Large intestine (tissue), 3 donors: ENCODE results near the gene FGF9. TPM values are rescaled to one million over a fixed set of nuclear protein-coding genes. Genes with fewer than 3 reads are reported as not detected.

Experiments
- DNase-seq, 2 donors: peaks; one replicate each; pipeline versions ENCODE4 v3.0.0 to v3.0.0-alpha.2; 2013
- H3K27ac ChIP-seq: one replicate; pipeline ENCODE4 v1.5.1; 2013; ENCODE audit warnings: low read length
- H3K27me3 ChIP-seq: 2 replicates; pipeline ENCODE4 v1.6.1; 2013; ENCODE audit warnings: low read length; ENCODE audit not compliant: control insufficient read depth, insufficient read depth
- H3K36me3 ChIP-seq: 2 replicates; pipeline ENCODE4 v1.6.1; 2013; ENCODE audit warnings: low read length; ENCODE audit not compliant: control insufficient read depth, insufficient read depth
- H3K4me1 ChIP-seq: one replicate; pipeline ENCODE4 v1.6.1; 2013; ENCODE audit warnings: low read length; ENCODE audit not compliant: control insufficient read depth, insufficient read depth
- H3K4me3 ChIP-seq: one replicate; pipeline ENCODE4 v1.5.1; 2013; ENCODE audit warnings: low read length
- H3K9me3 ChIP-seq: one replicate; pipeline ENCODE4 v1.6.1; 2013; ENCODE audit warnings: mild to moderate bottlenecking, low read depth, low read length, moderate library complexity; ENCODE audit not compliant: control insufficient read depth
- WGBS: methylation state at CpG from one replicate; pipeline ENCODE4 v1.1.5; 2013; ENCODE audit warnings: low lambda C conversion rate; ENCODE audit not compliant: insufficient coverage; 5-methylcytosine and 5-hydroxymethylcytosine counted together
- polyA plus RNA-seq: library from polyadenylated mRNA; unstranded; fragments of 120-200 nt; gene quantifications from one replicate; pipeline ENCODE4 v1.2.1, GENCODE V29; 2013

Gene FGF9
- polyA plus RNA-seq, 1 donor, result 13.5 TPM

DNA sequence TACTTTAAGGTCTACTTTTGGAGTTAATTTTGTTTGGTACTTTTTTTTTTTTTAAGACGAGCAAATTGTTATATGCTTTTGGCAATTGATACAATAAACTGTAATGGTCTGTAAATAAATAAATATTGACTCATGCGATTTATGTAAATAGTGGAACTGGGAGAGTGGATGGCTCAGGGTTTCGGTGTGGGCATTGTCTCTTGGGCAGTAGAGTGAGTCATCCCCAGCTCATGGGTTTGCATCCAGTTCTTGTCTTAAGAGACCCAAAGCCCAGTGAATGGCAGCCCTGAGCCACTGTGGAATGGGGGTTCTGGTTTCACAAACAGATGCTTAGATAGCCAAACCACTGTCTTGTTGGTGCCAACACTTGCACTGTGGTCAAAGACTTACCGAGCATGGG is 33.0 kb downstream of the FGF9 start:
- Histone ChIP-seq H3K9me3 (no peaks in the 10 kb centered on the region), H3K36me3 (peaks cover 12% of the 10 kb centered on the region), H3K4me1 (no peaks in the 10 kb centered on the region), H3K4me3 (no peak overlapping the region), H3K27ac (no peak overlapping the region), H3K27me3 (no peaks in the 10 kb centered on the region)
- DNase-seq, result no peak
- WGBS, result 17% methylated on average over 1 of the region's 4 CpGs

DNA sequence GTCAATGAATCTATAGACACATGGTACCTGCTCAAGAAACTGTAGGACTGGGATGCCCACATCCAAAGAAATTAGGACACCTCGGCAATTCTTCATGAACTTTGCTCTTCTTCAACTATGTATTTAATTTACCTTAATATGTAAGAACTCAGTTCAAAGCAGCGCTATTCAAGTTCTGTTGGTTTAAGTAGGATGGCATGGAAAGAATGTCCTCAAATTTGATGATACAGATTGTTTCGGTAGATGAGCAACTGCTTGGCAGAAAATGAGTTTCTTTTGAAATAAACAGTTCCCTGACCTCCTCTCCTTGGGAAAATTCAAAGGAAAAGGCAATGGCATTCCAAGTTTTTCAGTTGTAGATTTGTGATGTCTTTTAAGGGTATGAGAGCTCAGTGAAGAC is 36.7 kb downstream of the FGF9 start:
- no peak overlapping the region for H3K4me3 ChIP-seq

DNA sequence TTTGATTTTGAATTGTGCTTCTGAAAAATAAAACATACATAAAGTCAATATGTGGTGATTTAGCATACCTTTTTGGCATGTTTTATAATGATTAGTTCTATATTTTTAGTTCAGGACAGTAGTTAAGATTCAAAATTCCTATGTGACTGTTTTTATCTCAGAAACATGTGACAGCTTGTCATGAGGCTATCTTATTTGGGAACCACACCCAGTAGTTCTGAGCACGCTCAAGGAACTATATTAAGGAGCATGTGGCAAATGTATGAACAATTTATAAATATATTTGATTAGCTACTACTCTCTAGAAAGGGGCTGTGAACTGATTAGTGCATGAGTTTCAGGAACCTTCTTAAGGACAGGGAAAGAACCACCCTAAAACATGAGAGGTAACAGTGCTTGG is 38.8 kb downstream of the FGF9 start:
- Histone ChIP-seq H3K27ac (no peak overlapping the region), H3K4me3 (no peak overlapping the region), H3K9me3 (peaks cover 3% of the 10 kb centered on the region), H3K27me3 (no peaks in the 10 kb centered on the region), H3K4me1 (no peaks in the 10 kb centered on the region), H3K36me3 (no peaks in the 10 kb centered on the region)
- DNase-seq, result no peak
- no CpG with 5 or more reads among the region's 1 CpG for WGBS

More for the DNA sequence above, 36.7 kb downstream of the FGF9 start:
- Histone ChIP-seq H3K36me3 (no peaks in the 10 kb centered on the region), H3K4me1 (no peaks in the 10 kb centered on the region), H3K27me3 (no peaks in the 10 kb centered on the region), H3K27ac (no peak overlapping the region), H3K9me3 (peaks cover 3% of the 10 kb centered on the region)
- DNase-seq, result no peak
- 100% methylated on average over 2 of the region's 3 CpGs for WGBS

DNA sequence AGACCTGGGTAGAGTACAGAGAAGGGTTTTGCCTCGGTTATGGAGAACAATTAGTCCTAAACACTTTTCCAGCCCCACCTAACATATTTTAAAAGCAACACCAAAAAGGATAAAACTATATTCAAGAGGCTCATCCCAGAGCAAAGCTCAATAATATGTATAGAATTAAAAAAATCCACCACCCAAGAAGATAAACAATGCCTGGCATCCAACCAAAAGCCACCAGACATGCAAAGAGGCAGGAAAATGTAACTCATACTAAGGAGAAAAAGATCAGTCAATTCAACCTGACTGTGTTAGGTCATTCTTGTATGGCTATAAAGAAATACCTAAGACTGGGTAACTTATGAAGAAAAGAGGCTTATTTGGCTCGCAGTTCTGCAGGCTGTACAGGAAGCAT is 39.3 kb downstream of the FGF9 start:
- Histone ChIP-seq H3K4me1 (no peaks in the 10 kb centered on the region), H3K27me3 (no peaks in the 10 kb centered on the region), H3K36me3 (no peaks in the 10 kb centered on the region), H3K27ac (no peak overlapping the region), H3K9me3 (peaks cover 3% of the 10 kb centered on the region), H3K4me3 (no peak overlapping the region)
- no peak for DNase-seq
- WGBS, result no CpG with 5 or more reads among the region's 2 CpGs

DNA sequence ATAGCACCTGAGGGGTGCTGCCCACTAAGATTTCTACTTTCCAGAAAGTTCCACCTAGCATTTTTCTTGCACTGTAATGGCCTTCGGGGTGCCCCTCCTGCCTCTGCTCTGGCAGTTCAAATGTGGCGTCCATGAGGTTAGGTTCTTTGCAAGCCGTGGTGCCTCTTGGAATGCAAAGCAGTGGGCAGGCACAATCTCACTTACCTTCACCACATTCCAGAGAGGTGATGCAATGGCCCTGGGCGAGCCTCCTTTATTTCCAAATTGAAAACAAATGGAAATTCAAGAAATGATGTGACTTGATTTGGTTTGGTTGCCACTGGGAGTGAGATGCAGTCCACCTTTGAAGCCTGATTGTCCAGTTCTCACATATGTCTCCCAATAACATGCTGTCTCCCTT is 46.9 kb downstream of the FGF9 start:
- no peak overlapping the region for H3K27ac ChIP-seq
- no peaks in the 10 kb centered on the region for H3K4me1 ChIP-seq
- DNase-seq, result no peak
- H3K36me3 ChIP-seq, result no peaks in the 10 kb centered on the region
- WGBS, result no CpG with 5 or more reads among the region's 4 CpGs
- no peaks in the 10 kb centered on the region for H3K9me3 ChIP-seq
- H3K4me3 ChIP-seq, result no peak overlapping the region
- peaks cover 5% of the 10 kb centered on the region for H3K27me3 ChIP-seq

DNA sequence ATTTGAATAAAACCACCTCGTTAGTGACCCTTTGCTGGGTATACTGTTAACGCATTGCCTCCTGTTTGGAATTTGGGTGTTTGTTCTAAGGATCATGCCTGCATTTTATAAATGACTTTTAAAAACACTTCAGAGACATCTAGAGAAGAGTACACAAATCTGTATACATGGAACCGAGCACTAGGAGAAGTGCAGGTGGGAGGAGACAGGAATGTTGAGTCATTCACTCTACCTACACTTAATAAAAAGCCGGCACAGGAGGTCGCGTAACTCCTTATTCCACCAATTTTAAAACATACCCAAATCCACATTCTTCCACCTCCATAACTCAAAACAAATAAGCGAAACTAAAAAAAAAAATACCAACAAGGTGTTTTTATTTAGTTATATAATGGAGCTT is 48.6 kb downstream of the FGF9 start:
- no peaks in the 10 kb centered on the region for H3K36me3 ChIP-seq
- no peak overlapping the region for H3K4me3 ChIP-seq
- WGBS, result 72% methylated on average over 2 of the region's 7 CpGs
- no peak overlapping the region for H3K27ac ChIP-seq
- H3K4me1 ChIP-seq, result no peaks in the 10 kb centered on the region
- peaks cover 5% of the 10 kb centered on the region for H3K27me3 ChIP-seq
- DNase-seq, result no peak
- no peaks in the 10 kb centered on the region for H3K9me3 ChIP-seq

DNA sequence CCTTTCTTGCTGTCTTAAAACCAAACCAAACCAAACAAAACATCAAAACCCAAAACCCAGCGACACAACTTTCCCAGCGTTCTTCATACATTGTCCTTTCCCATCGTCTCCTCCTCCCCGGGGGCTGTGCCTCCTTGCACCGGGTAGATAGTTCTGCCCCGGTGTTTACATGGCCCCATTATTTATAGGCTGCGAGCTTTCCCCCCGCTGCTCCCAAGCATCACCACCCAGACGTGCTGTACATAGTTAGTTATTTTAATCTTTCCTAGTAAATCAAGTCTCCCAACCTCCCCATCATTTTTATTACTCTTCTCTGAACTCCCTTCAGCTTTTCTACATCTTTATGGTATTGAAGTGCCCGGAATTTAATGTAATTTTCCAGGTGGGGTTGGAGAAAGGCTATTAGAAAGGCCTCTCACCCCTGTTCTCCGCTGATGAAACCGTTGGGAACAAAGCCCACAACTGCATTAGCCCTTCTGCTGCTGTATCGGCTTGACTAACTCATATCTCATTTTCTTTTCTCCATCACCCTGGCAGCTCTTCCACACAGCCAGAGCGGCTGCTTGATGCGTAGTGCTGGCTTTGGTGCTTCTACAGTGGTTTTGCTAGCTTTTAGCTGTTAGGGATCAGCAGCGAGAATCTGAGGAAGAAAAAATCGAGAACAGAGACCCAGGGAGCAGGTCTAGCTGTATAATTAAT is 53.1 kb downstream of the FGF9 start:
- Histone ChIP-seq H3K4me1 (no peaks in the 10 kb centered on the region), H3K27ac (no peak overlapping the region), H3K9me3 (no peaks in the 10 kb centered on the region), H3K4me3 (no peak overlapping the region), H3K36me3 (no peaks in the 10 kb centered on the region), H3K27me3 (peaks cover 5% of the 10 kb centered on the region)
- DNase-seq, result no peak
- WGBS, result 76% methylated on average over 9 of the region's 17 CpGs

DNA sequence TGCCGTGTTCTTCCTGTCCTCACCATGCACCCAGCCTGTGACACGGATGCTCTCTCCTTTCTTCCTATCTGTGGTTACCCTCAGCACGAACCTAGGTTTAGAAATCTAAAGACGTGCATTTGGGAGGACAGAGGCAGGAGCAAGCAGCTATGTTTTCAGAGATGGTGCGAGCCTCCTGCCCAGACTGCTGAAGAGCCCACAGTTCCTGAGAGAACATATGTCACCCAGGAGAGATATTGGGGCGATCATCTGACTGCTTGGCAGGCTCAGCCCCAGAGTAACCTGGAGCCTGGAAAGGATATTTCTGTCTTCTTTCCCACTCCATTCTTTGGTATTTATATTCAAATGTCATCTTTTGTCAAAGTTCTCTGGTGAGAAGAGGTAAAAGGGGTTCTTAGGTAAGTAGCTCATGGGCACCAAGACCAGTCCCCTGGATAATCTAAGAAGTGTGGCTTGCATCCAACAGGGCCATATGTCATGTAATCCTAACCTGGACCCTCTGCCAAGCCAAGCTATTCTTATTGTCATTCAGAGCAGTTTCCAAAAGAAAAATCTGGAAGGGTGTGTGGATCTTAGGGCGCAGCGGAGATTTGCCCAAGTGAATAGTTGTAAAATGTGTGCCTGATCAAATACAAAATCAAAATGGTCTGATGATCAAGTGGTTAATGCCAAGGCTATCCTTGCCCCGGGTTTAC is 59.5 kb downstream of the FGF9 start:
- H3K4me1 ChIP-seq, result peaks cover 16% of the 10 kb centered on the region
- no peak for DNase-seq
- no CpG with 5 or more reads among the region's 9 CpGs for WGBS
- H3K4me3 ChIP-seq, result no peak overlapping the region
- no peaks in the 10 kb centered on the region for H3K9me3 ChIP-seq
- no peaks in the 10 kb centered on the region for H3K27me3 ChIP-seq
- H3K27ac ChIP-seq, result no peak overlapping the region
- no peaks in the 10 kb centered on the region for H3K36me3 ChIP-seq

DNA sequence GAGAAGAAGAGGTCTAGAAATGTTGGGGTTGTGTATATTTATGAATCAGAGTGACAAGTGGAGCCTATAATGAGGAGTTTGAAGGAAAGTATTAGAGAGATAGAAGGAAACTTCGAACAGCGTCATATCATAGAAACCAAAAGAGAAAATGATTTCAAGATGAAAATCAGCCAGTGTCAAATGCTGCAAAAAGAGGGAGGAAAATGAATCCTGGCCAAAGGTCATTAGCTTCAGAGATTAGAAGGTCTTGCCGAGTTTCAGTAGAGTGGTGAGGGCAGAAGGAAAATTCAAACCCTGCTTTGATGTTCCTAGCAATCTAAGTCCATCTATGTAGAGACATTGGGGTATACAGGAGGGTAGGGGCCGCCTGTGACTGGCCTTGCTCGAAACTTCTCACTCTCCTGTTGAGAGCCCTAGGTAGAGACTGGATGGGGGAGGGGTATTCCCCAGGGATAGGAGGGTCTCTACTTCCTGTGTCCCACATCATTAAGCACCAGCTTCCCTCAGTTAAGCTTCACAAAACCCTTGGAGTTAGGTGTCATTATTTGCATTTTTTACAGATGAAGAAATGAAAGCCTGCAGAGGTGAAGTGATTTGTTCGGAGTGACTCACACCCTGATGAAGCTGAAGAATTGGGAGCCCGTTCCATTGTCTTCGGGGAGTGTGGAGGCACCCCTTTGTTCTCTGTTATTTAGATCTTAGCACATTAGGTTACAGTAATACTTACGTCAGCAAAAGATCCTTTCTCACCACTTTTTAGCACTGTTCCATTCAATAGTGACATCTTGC is 62.8 kb downstream of the FGF9 start:
- Histone ChIP-seq H3K36me3 (no peaks in the 10 kb centered on the region), H3K27ac (peak overlapping the region; percentile 87), H3K4me3 (no peak overlapping the region), H3K4me1 (peaks cover 26% of the 10 kb centered on the region), H3K27me3 (no peaks in the 10 kb centered on the region), H3K9me3 (no peaks in the 10 kb centered on the region)
- DNase-seq, result peak; percentile 74 to 85
- WGBS, result 54% methylated on average over 3 of the region's 9 CpGs

DNA sequence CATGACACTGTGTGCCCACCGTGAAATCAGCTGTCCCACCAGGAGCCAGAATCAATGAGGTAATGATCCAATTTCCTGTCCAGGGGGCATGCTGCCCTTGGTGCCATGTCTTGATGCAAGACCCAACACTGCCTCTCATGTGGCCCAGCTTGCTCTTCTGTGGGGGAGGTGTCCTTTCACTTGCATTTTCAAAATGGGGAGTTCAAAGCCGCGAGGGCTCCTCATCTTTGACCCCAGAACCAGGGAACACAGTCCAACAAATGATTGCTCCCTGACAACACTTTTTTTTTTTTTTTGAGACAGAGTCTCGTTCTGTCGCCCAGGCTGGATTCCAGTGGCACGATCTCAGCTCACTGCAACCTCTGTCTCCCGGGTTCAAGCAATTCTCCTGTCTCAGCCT is 64.1 kb downstream of the FGF9 start:
- DNase-seq, result peak; percentile 84 to 92
- H3K4me3 ChIP-seq, result no peak overlapping the region
- peaks cover 33% of the 10 kb centered on the region for H3K4me1 ChIP-seq
- no peak overlapping the region for H3K27ac ChIP-seq
- no peaks in the 10 kb centered on the region for H3K27me3 ChIP-seq
- no peaks in the 10 kb centered on the region for H3K36me3 ChIP-seq
- no CpG with 5 or more reads among the region's 7 CpGs for WGBS
- H3K9me3 ChIP-seq, result no peaks in the 10 kb centered on the region
